ENCODE measurements around the gene RHOBTB1.

The RHOBTB1 gene

GRCh38 chr10:60953420-60953819 lies 9.4 kb upstream of the RHOBTB1 start (continued):
- no peak for TF ChIP-seq OSR1 (CRISPR knock-in tag; IDR thresholded peaks at IDR 0.05)
- TF ChIP-seq PPARA (CRISPR knock-in tag; IDR thresholded peaks at IDR 0.05; ENCODE audit: borderline replicate concordance), result no peak
- no peak for TF ChIP-seq ZNF70 (CRISPR knock-in tag; IDR thresholded peaks at IDR 0.05)

- no peak for ATAC-seq
- TF ChIP-seq CSRNP3 (CRISPR knock-in tag; IDR thresholded peaks at IDR 0.05) (no peak), ZNF70 (CRISPR knock-in tag; IDR thresholded peaks at IDR 0.05) (no peak), RARB (CRISPR knock-in tag; IDR thresholded peaks at IDR 0.05) (no peak), ISL1 (CRISPR knock-in tag; IDR thresholded peaks at IDR 0.05) (no peak), ZC3H10 (CRISPR knock-in tag; IDR thresholded peaks at IDR 0.05) (no peak)
Observed at GRCh38 chr10:60952846-60953220, 8.8 kb upstream of the RHOBTB1 start.

GRCh38 chr10:60952067-60952845 lies 8.3 kb upstream of the RHOBTB1 start:
- no peak for ATAC-seq
- TF ChIP-seq TOX (CRISPR knock-in tag; IDR thresholded peaks at IDR 0.05; ENCODE audit: borderline replicate concordance), result no peak
- no peak for TF ChIP-seq CREB5 (CRISPR knock-in tag; IDR thresholded peaks at IDR 0.05; ENCODE audit: low read depth)
- no peak for TF ChIP-seq GLIS3 (CRISPR knock-in tag; IDR thresholded peaks at IDR 0.05)
- TF ChIP-seq ARNTL (CRISPR knock-in tag; IDR thresholded peaks at IDR 0.05; ENCODE audit: borderline replicate concordance, low read depth), result no peak
- TF ChIP-seq BACH2 (CRISPR knock-in tag; IDR thresholded peaks at IDR 0.05; ENCODE audit: borderline replicate concordance), result no peak
- TF ChIP-seq SNAI2 (CRISPR knock-in tag; IDR thresholded peaks at IDR 0.05), result no peak
- no peak for TF ChIP-seq ZFP30 (CRISPR knock-in tag; IDR thresholded peaks at IDR 0.05)
- TF ChIP-seq CSDC2 (CRISPR knock-in tag; IDR thresholded peaks at IDR 0.05), result no peak
- no peak for TF ChIP-seq ZNF565 (CRISPR knock-in tag; conservative IDR thresholded peaks at IDR 0.05; ENCODE audit: low read depth)
- no peak for TF ChIP-seq ISL1 (CRISPR knock-in tag; IDR thresholded peaks at IDR 0.05)
- no peak for TF ChIP-seq CSRNP3 (CRISPR knock-in tag; IDR thresholded peaks at IDR 0.05)
- TF ChIP-seq ZNF70 (CRISPR knock-in tag; IDR thresholded peaks at IDR 0.05), result no peak
- no peak for TF ChIP-seq TCF4 (CRISPR knock-in tag; IDR thresholded peaks at IDR 0.05; ENCODE audit: borderline replicate concordance)
- no peak for TF ChIP-seq POU6F1 (CRISPR knock-in tag; IDR thresholded peaks at IDR 0.05; ENCODE audit: borderline replicate concordance, low read depth)
- TF ChIP-seq ZC3H10 (CRISPR knock-in tag; IDR thresholded peaks at IDR 0.05), result no peak
- TF ChIP-seq ZNF8 (CRISPR knock-in tag; IDR thresholded peaks at IDR 0.05), result no peak
- TF ChIP-seq OSR1 (CRISPR knock-in tag; IDR thresholded peaks at IDR 0.05), result no peak

- no peak for ATAC-seq
- TF ChIP-seq ESRRG (CRISPR knock-in tag; IDR thresholded peaks at IDR 0.05) (no peak), PATZ1 (CRISPR knock-in tag; IDR thresholded peaks at IDR 0.05; ENCODE audit: borderline replicate concordance) (no peak), PPARA (CRISPR knock-in tag; IDR thresholded peaks at IDR 0.05; ENCODE audit: borderline replicate concordance) (no peak), GLIS3 (CRISPR knock-in tag; IDR thresholded peaks at IDR 0.05) (no peak), CREB5 (CRISPR knock-in tag; IDR thresholded peaks at IDR 0.05; ENCODE audit: low read depth) (no peak), SNAI2 (CRISPR knock-in tag; IDR thresholded peaks at IDR 0.05) (no peak), ZC3H10 (CRISPR knock-in tag; IDR thresholded peaks at IDR 0.05) (no peak), BACH2 (CRISPR knock-in tag; IDR thresholded peaks at IDR 0.05; ENCODE audit: borderline replicate concordance) (no peak), TCF4 (CRISPR knock-in tag; IDR thresholded peaks at IDR 0.05; ENCODE audit: borderline replicate concordance) (no peak), ZNF565 (CRISPR knock-in tag; conservative IDR thresholded peaks at IDR 0.05; ENCODE audit: low read depth) (no peak), OSR1 (CRISPR knock-in tag; IDR thresholded peaks at IDR 0.05) (no peak), TOX (CRISPR knock-in tag; IDR thresholded peaks at IDR 0.05; ENCODE audit: borderline replicate concordance) (no peak)
Observed at GRCh38 chr10:60951272-60951724, 7.3 kb upstream of the RHOBTB1 start.

All from SK-N-SH treated with all-trans-retinoic acid at 6 μM for 48 hours (cell line).